Parathyroid adenoma (tissue), 2 donors: ENCODE results near the gene MRPL9.

Source experiments
- H2AFZ ChIP-seq: fragments of 300-600 bp; sonication (generic); one replicate; pipeline ENCODE4 v1.7.0; 2017; ENCODE audit warnings: antibody characterized with exemption, mild to moderate bottlenecking
- H3K27ac ChIP-seq: fragments of 300-600 bp; sonication (generic); one replicate; pipeline ENCODE4 v1.7.0; 2017
- H3K27me3 ChIP-seq: fragments of 300-600 bp; sonication (generic); one replicate; pipeline ENCODE4 v1.7.0; 2017; ENCODE audit warnings: low read length; ENCODE audit not compliant: control insufficient read depth, insufficient read depth
- H3K36me3 ChIP-seq: fragments of 300-600 bp; sonication (generic); one replicate; pipeline ENCODE4 v1.7.0; 2017; ENCODE audit warnings: low read length; ENCODE audit not compliant: control insufficient read depth, insufficient read depth
- H3K4me1 ChIP-seq: fragments of 300-600 bp; sonication (generic); one replicate; pipeline ENCODE4 v1.7.0; 2017; ENCODE audit warnings: control low read depth
- H3K4me2 ChIP-seq: fragments of 300-600 bp; sonication (generic); one replicate; pipeline ENCODE4 v1.7.0; 2017; ENCODE audit warnings: low read length
- H3K4me3 ChIP-seq: fragments of 300-600 bp; sonication (generic); one replicate; pipeline ENCODE4 v1.7.0; 2017; ENCODE audit warnings: low read depth, low read length
- H3K79me2 ChIP-seq: fragments of 300-600 bp; sonication (generic); one replicate; pipeline ENCODE4 v1.7.0; 2017; ENCODE audit warnings: control low read depth
- H3K9ac ChIP-seq: fragments of 300-600 bp; sonication (generic); one replicate; pipeline ENCODE4 v1.7.0; 2017; ENCODE audit warnings: mild to moderate bottlenecking
- H3K9me3 ChIP-seq: fragments of 300-600 bp; sonication (generic); one replicate; pipeline ENCODE4 v1.7.0; 2017; ENCODE audit warnings: low read length; ENCODE audit not compliant: control insufficient read depth
- CTCF ChIP-seq: fragments of 300-600 bp; sonication (generic); IDR thresholded peaks from one replicate; pipeline ENCODE4 v1.7.0; 2017; ENCODE audit warnings: antibody characterized with exemption, mild to moderate bottlenecking
- donor health status: primary hyperparathyroidism.

Gene MRPL9

DNA sequence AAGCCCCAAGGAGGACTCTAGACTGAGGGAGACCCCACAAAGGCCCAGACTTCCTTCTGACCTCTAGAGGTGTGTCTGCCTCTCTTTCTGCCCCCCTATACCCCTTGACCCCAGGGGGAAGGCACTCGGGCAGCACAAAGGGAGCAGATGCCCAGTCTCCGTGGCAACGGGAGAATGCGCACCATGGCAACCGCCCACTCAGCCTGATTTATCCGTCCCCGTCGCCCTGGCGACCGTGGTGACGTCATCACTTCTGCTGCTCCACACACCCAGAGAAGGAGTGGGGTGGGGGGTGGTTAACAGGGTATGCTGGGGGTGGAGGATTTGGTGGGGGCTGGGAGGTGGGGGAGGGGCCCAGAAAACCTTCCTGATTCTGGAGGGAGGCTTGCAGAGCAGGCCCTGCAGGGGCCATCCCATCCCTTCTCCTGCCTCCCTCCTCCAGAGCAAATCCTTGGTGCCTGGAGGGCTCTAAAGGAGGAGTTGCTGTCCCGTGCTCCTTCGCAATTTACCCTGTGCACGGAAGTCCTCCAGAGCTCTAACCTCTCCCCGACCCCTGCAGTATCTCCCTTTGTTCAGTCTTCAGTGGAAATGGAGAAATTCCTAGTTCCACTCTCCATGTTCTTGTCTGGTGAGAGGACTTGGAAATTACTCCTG, 53.0 kb downstream of the MRPL9 start:
- TF ChIP-seq CTCF = no peak
- Histone ChIP-seq H3K27ac (no peak overlapping the region), H3K9ac (no peak overlapping the region), H3K4me3 (no peak overlapping the region), H3K79me2 (no peaks in the 10 kb centered on the region), H3K9me3 (no peaks in the 10 kb centered on the region), H2AFZ (no peak overlapping the region), H3K27me3 (no peaks in the 10 kb centered on the region), H3K36me3 (no peaks in the 10 kb centered on the region), H3K4me2 (no peak overlapping the region), H3K4me1 (no peaks in the 10 kb centered on the region)
